Thoracic aorta endothelial cell (primary cell): Measurements from ENCODE around the gene CNTD1. TPM values are rescaled to one million over a fixed set of nuclear protein-coding genes. Genes with fewer than 3 reads are reported as not detected.

ENCODE experiments used
- small RNA-seq: library from RNA; depleted of rRNA; stranded (forward); fragments of <200 nt; gene quantifications from one replicate; pipeline ENCODE3, GENCODE V24; 2012
- total RNA-seq: library from RNA; depleted of rRNA; stranded (reverse); fragments of >200 nt; gene quantifications from 2 replicates; pipeline ENCODE4 v1.2.3, GENCODE V29; 2012

Gene CNTD1
- not detected in 2 replicates for total RNA-seq

GRCh38 chr17:42798383-42799380 is at the start of gene CNTD1, which contains the start of gene COA3:
TSS of gene CNTD1 (plus strand) at chr17:42798861. CDS start at chr17:42799068, 207 bp downstream.
TSS of gene COA3 (minus strand) at chr17:42798704. CDS start at chr17:42798681, 23 bp downstream.

GRCh38 chr17:42760652-42761581 is 37.7 kb upstream of the CNTD1 start, which contains the start of gene RAMP2:
TSS of gene RAMP2 (plus strand) at chr17:42761227. CDS start at chr17:42761262, 35 bp downstream.

GRCh38 chr17:42773290-42774035 is 25.2 kb upstream of the CNTD1 start, which contains the start of gene VPS25:
TSS of gene VPS25 (plus strand) at chr17:42773449. CDS start at chr17:42773476, 27 bp downstream.

GRCh38 chr17:42779936-42780850 is 18.5 kb upstream of the CNTD1 start, which contains the start of gene WNK4:
TSS of gene WNK4 (plus strand) at chr17:42780610. CDS start at chr17:42780699, 89 bp downstream.

GRCh38 chr17:42832934-42833766 is 34.5 kb downstream of the CNTD1 start, which contains the start of gene PSME3:
TSS of gene PSME3 (plus strand) at chr17:42833397. CDS start at chr17:42833632, 235 bp downstream.

GRCh38 chr17:42844271-42844670 is 45.6 kb downstream of the CNTD1 start, which contains the start of gene AOC2:
TSS of gene AOC2 (plus strand) at chr17:42844580. CDS start at chr17:42844627, 47 bp downstream.

GRCh38 chr17:42850954-42851353 is 52.3 kb downstream of the CNTD1 start, which contains the start of gene AOC3:
TSS of gene AOC3 (plus strand) at chr17:42851199. CDS start at chr17:42851344, 145 bp downstream.

Small RNAs within 50 kb of the gene (small RNA-seq; reads per million reads assigned to genes)
- gene HMGN2P15: not detected
- not detected for gene MIR6781

Other genes starting within 250 kb of the CNTD1 start
- gene HSD17B1, start 245.9 kb upstream of the CNTD1 start, total RNA-seq: 0.53 and 0.57 TPM in 2 replicates
- gene COASY, start 236.7 kb upstream of the CNTD1 start, total RNA-seq: 25.1 and 31.0 TPM in 2 replicates
- 29.7 and 36.4 TPM in 2 replicates for gene MLX, start 231.8 kb upstream of the CNTD1 start, total RNA-seq
- 11.0 and 14.5 TPM in 2 replicates for gene PSMC3IP, start 221.1 kb upstream of the CNTD1 start, total RNA-seq
- gene RETREG3, start 189.5 kb upstream of the CNTD1 start, total RNA-seq: 37.2 and 42.7 TPM in 2 replicates
- 48.5 and 73.7 TPM in 2 replicates for gene TUBG1, start 189.2 kb upstream of the CNTD1 start, total RNA-seq
- 8.4 and 9.3 TPM in 2 replicates for gene TUBG2, start 139.6 kb upstream of the CNTD1 start, total RNA-seq
- gene PLEKHH3, start 121.9 kb upstream of the CNTD1 start, total RNA-seq: 5.2 and 7.4 TPM in 2 replicates
- 1.1 and 1.9 TPM in 2 replicates for gene CCR10, start 117.0 kb upstream of the CNTD1 start, total RNA-seq
- 29.8 and 35.5 TPM in 2 replicates for gene CNTNAP1, start 116.3 kb upstream of the CNTD1 start, total RNA-seq
- gene EZH1, start 53.8 kb upstream of the CNTD1 start, total RNA-seq: 21.3 TPM in 2 replicates
- 1.5 and 2.4 TPM in 2 replicates for gene RAMP2, start 37.6 kb upstream of the CNTD1 start, total RNA-seq
- 36.4 and 45.0 TPM in 2 replicates for gene VPS25, start 25.4 kb upstream of the CNTD1 start, total RNA-seq
- gene WNK4, start 18.3 kb upstream of the CNTD1 start, total RNA-seq: 0.50 and 0.66 TPM in 2 replicates
- 46.9 and 52.5 TPM in 2 replicates for gene COA3, start 157 bp upstream of the CNTD1 start, total RNA-seq
- gene BECN1, start 25.4 kb downstream of the CNTD1 start, total RNA-seq: 78.8 and 97.5 TPM in 2 replicates
- gene PSME3, start 34.5 kb downstream of the CNTD1 start, total RNA-seq: 172 and 175 TPM in 2 replicates
- gene AOC2, start 45.7 kb downstream of the CNTD1 start, total RNA-seq: 0.65 and 0.80 TPM in 2 replicates
- under 0.01 and 0.07 TPM in 2 replicates for gene AOC3, start 52.3 kb downstream of the CNTD1 start, total RNA-seq
- not detected in 2 replicates for gene G6PC1, start 101.9 kb downstream of the CNTD1 start, total RNA-seq
- gene AARSD1, start 165.6 kb downstream of the CNTD1 start, total RNA-seq: 16.2 and 21.9 TPM in 2 replicates
- gene PTGES3L, start 181.2 kb downstream of the CNTD1 start, total RNA-seq: 0.22 and 0.27 TPM in 2 replicates
- 11.4 and 11.9 TPM in 2 replicates for gene RUNDC1, start 181.7 kb downstream of the CNTD1 start, total RNA-seq
- 1,178 and 1,610 TPM in 2 replicates for gene RPL27, start 199.6 kb downstream of the CNTD1 start, total RNA-seq
- 8.5 and 11.6 TPM in 2 replicates for gene IFI35, start 207.9 kb downstream of the CNTD1 start, total RNA-seq
- 263 and 299 TPM in 2 replicates for gene VAT1, start 223.5 kb downstream of the CNTD1 start, total RNA-seq
- gene RND2, start 226.4 kb downstream of the CNTD1 start, total RNA-seq: 0.14 and 0.27 TPM in 2 replicates